Gastrocnemius medialis (tissue), 4 donors: ENCODE measurements around the gene CRYGN. TPM values are rescaled to one million over a fixed set of nuclear protein-coding genes. Genes with fewer than 3 reads are reported as not detected.

Experiments used
- ATAC-seq, 2 donors: fragments of 150-250 bp; one replicate each; pipeline ENCODE4 v1.9.1; 2016
- DNase-seq, 2 donors: peaks; one replicate each; pipeline ENCODE4 v3.0.0-alpha.2; 2019
- H3K27ac ChIP-seq, 4 donors: fragments of 200-600 bp; sonication (generic); 1 replicate in 1 of 4; 2 replicates in 3 of 4; pipeline ENCODE4 v1.5.1; 2016 to 2018; ENCODE audit warnings: mild to moderate bottlenecking in 2 of 4, moderate library complexity in 1 of 4
- H3K27me3 ChIP-seq, 3 donors: fragments of 200-600 bp; sonication (generic) in 2 of 3; 1 replicate in 1 of 3; 2 replicates in 2 of 3; pipeline versions ENCODE4 v1.5.1 to v1.6.0; 2016 to 2019; ENCODE audit warnings: mild to moderate bottlenecking in 1 of 3, moderate library complexity in 1 of 3
- H3K36me3 ChIP-seq, 2 donors: fragments of 200-600 bp; sonication (generic) in 1 of 2; one replicate each; pipeline ENCODE4 v1.5.1; 2017 to 2018
- H3K4me1 ChIP-seq, 2 donors: fragments of 200-600 bp; sonication (generic) in 1 of 2; one replicate each; pipeline ENCODE4 v1.5.1; 2016 to 2017; ENCODE audit warnings: mild to moderate bottlenecking in 2 of 2
- H3K4me3 ChIP-seq, 4 donors: fragments of 200-600 bp; sonication (generic) in 3 of 4; 1 replicate in 1 of 4; 2 replicates in 3 of 4; pipeline ENCODE4 v1.5.1; 2016 to 2019; ENCODE audit warnings: mild to moderate bottlenecking in 2 of 4
- H3K9me3 ChIP-seq, 3 donors: fragments of 200-600 bp; sonication (generic) in 2 of 3; 1 replicate in 1 of 3; 2 replicates in 2 of 3; pipeline ENCODE4 v1.5.1; 2016 to 2019
- POLR2A ChIP-seq, 2 donors: fragments of 450-650 bp; IDR thresholded peaks; one replicate each; pipeline ENCODE4 v1.6.1; 2017; ENCODE audit warnings: antibody characterized with exemption in 2 of 2, mild to moderate bottlenecking in 2 of 2, moderate library complexity in 2 of 2
- in situ Hi-C, 4 donors: fragments of 200-750 bp; cut with MboI; loops; one replicate each; pipeline versions ENCODE4 v1.15.0 to v1.8.0; 2017; ENCODE audit warnings: low sequenced_read_pairs in 4 of 4
- intact Hi-C: fragments of 100-400 bp; cut with DNase I; formaldehyde crosslinking; loops from one replicate; pipeline ENCODE4 v1.15.1; 2023; ENCODE audit warnings: low total_unique reads
- total RNA-seq, 4 donors: library from RNA; depleted of rRNA; stranded (reverse); fragments of >200 nt; gene quantifications; one replicate each; pipeline versions ENCODE4 v1.1.0 to v1.2.3, GENCODE V29; 2016
- TF ChIP-seq, protein P1 (sequence below), 5 experiments: fragments of 450-650 bp in 3 of 5; fragments of 200-600 bp in 2 of 5; sonication (generic) in 2 of 5; IDR thresholded peaks in 4 of 5; conservative IDR thresholded peaks in 1 of 5; 1 replicate in 4 of 5; 2 replicates in 1 of 5; pipeline ENCODE4 v1.5.1; 2016 to 2019; ENCODE audit warnings: antibody characterized with exemption in 5 of 5, mild to moderate bottlenecking in 3 of 5, moderate library complexity in 3 of 5

The CRYGN gene
- total RNA-seq, 4 donors from 2014 or later = not detected

DNA sequence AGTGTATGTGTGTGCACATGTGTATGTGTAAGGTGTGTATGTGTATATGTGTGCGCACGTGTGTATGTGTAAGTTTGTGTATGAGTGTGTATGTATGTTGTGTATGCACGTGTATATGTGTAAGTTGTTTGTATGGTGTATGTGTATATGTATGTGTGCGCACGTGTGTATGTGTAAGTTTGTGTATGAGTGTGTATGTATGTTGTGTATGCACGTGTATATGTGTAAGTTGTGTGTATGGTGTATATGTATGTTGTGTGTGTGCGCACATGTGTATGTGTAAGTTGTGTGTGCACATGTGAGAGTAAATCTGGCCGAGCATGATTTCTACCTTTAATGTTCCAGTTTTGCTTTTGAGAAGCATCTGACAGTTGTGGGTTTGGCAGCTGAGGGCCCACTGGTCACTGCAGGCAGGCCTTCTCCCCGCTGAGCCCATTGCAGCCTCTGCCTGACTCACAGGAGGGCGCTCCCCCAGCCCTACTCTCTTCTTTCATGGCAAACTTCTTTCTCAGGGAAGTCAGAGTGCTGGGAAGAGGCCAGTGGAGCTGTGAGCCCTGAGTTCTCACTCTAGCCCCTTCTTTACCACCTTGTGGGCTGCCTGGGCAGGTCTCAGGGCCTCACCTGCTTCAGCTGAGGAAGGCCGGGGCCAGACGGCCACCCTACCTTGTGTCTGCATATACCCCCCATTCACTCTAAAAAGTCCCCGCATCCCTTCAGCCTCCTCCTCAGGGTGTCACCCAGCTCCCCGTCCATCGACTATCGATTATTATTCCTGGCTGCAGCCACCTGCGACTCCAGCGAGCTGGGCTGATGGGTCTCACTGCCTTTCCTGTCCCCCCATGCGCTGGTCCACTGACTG, 41.3 kb downstream of the CRYGN start:
- Histone ChIP-seq H3K36me3 (no peaks in the 10 kb centered on the region), H3K27me3 (peaks cover 0 to 4% (median 0%) of the 10 kb centered on the region in 3 donors), H3K4me3 (no peak overlapping the region), H3K4me1 (no peaks in the 10 kb centered on the region), H3K9me3 (no peaks in the 10 kb centered on the region), H3K27ac (no peak overlapping the region)
- intact Hi-C loops (no loop called here), in situ Hi-C loops (no loop called here)
- no peak for ATAC-seq
- no peak for DNase-seq
- no peak for TF ChIP-seq POLR2A (IDR thresholded peaks at IDR 0.05)
- TF ChIP-seq, protein P1, sequence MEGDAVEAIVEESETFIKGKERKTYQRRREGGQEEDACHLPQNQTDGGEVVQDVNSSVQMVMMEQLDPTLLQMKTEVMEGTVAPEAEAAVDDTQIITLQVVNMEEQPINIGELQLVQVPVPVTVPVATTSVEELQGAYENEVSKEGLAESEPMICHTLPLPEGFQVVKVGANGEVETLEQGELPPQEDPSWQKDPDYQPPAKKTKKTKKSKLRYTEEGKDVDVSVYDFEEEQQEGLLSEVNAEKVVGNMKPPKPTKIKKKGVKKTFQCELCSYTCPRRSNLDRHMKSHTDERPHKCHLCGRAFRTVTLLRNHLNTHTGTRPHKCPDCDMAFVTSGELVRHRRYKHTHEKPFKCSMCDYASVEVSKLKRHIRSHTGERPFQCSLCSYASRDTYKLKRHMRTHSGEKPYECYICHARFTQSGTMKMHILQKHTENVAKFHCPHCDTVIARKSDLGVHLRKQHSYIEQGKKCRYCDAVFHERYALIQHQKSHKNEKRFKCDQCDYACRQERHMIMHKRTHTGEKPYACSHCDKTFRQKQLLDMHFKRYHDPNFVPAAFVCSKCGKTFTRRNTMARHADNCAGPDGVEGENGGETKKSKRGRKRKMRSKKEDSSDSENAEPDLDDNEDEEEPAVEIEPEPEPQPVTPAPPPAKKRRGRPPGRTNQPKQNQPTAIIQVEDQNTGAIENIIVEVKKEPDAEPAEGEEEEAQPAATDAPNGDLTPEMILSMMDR (IDR thresholded peaks at IDR 0.05 in 4 of 5, conservative IDR thresholded peaks at IDR 0.05 in 1 of 5) = no peak

DNA sequence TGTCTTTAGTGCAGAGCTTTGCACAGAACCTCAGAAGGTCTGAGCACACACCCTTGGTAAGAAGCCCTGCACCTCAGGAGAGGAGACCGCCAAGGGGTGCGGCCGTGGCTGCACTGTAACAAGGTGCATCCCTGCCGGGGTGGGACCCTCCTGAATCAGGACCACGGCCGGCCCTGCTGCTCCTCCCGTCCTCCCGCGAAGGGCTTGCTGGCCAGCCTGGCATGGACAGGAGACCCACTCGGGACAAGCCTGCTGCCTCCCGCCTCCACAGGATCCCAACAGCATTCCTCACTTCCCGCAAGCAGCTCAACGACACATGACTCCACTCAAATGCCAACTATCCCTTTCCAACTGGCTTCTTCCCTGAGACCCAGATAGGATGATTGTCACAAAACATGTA, 42.9 kb downstream of the CRYGN start:
- ATAC-seq (no peak), DNase-seq (no peak)
- H3K27me3 ChIP-seq = peaks cover 0 to 4% (median 0%) of the 10 kb centered on the region in 3 donors
- H3K4me1 ChIP-seq = no peaks in the 10 kb centered on the region
- in situ Hi-C loops = no loop called here
- H3K9me3 ChIP-seq = no peaks in the 10 kb centered on the region
- intact Hi-C loops = no loop called here
- no peak overlapping the region for H3K27ac ChIP-seq
- no peak overlapping the region for H3K4me3 ChIP-seq
- TF ChIP-seq POLR2A (IDR thresholded peaks at IDR 0.05) = no peak
- TF ChIP-seq, protein P1 (IDR thresholded peaks at IDR 0.05 in 4 of 5, conservative IDR thresholded peaks at IDR 0.05 in 1 of 5) = no peak
- no peaks in the 10 kb centered on the region for H3K36me3 ChIP-seq

DNA sequence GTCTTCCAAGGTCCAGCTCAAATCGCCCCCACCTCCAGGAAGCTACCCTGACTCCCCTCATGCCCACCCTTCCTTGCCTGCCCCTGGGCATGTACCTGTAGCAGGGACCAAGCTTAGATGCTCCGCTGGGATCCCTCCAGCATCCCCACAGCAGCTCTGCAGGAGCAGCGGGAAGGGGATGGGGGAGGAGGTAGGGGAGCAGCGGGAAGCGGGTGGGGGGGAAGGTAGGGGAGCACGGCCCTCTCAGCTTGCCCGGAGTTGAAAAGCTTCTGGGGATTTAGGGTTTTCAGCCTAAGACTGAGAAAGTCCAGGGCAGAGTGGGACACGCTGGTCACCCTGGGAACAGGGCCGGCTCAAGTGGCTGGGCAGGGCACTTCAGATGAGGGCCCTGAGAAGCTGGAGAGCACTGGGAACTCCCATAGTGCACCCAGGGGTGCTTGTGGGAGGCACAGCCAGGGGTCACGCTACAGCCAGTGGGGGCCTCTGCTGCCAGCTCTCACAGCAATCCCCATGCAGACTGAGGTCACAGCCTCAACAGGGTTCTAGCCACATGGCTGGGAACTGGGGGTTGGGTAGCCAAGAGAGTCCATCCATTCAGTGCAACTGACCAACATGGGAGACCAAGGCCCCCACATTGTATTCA, 43.5 kb downstream of the CRYGN start:
- in situ Hi-C loops (no loop called here), intact Hi-C loops (no loop called here)
- Histone ChIP-seq H3K27ac (no peak overlapping the region), H3K4me3 (no peak overlapping the region), H3K36me3 (no peaks in the 10 kb centered on the region), H3K27me3 (peaks cover 0 to 4% (median 0%) of the 10 kb centered on the region in 3 donors), H3K9me3 (no peaks in the 10 kb centered on the region), H3K4me1 (no peaks in the 10 kb centered on the region)
- DNase-seq (no peak), ATAC-seq (no peak)
- no peak for TF ChIP-seq POLR2A (IDR thresholded peaks at IDR 0.05)
- TF ChIP-seq, protein P1 (IDR thresholded peaks at IDR 0.05 in 4 of 5, conservative IDR thresholded peaks at IDR 0.05 in 1 of 5) = no peak

DNA sequence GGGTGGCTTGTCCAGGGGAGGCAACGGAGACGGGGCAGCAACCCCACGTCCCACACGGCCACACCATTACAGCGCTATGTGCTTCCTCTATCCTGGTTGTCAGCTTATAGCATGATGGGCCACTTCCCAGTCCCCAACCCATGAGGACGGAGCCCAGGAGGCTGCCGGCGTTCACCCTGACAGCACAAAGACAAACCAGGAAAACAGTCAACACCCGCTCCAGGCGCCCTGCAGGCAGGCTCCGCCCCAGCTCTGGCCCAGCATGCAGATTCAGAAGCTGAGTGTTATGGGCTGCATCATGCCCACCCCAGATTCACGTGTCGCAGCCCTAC, 44.9 kb downstream of the CRYGN start:
- ATAC-seq = no peak
- Histone ChIP-seq H3K27ac (no peak overlapping the region), H3K9me3 (no peaks in the 10 kb centered on the region), H3K36me3 (no peaks in the 10 kb centered on the region), H3K4me3 (no peak overlapping the region), H3K27me3 (peaks cover 0 to 4% (median 0%) of the 10 kb centered on the region in 3 donors), H3K4me1 (no peaks in the 10 kb centered on the region)
- in situ Hi-C loops = no loop called here
- no peak for DNase-seq
- TF ChIP-seq, protein P1 (IDR thresholded peaks at IDR 0.05 in 4 of 5, conservative IDR thresholded peaks at IDR 0.05 in 1 of 5) = no peak
- TF ChIP-seq POLR2A (IDR thresholded peaks at IDR 0.05) = no peak
- intact Hi-C loops = no loop called here
